Astrocyte of the spinal cord (primary cell): ENCODE data around the gene CD1D.
"Not testable (repeated sequence)": the region's sequence is repeated elsewhere in the genome, so short reads cannot be mapped to it uniquely, and the experiment has no call there.

Experiments used
- DNase-seq: peaks from one replicate; pipeline ENCODE4 v3.0.0; 2011; ENCODE audit warnings: low read depth, low spot score
- H3K4me3 ChIP-seq: 2 replicates; pipeline ENCODE4 v1.5.1; 2011; ENCODE audit warnings: low read depth, mild to moderate bottlenecking, low read length, moderate library complexity
- CTCF ChIP-seq: IDR thresholded peaks from 2 replicates; pipeline ENCODE4 v1.5.1; 2012; ENCODE audit warnings: low read depth, mild to moderate bottlenecking, low read length, inconsistent platforms
- in situ Hi-C: cut with HindIII; loops from 2 replicates; pipeline ENCODE4 v1.10.0; 2017; ENCODE audit warnings: low sequenced_read_pairs

CD1D gene

GRCh38 chr1:158199849-158200248 is 19.2 kb downstream of the CD1D start:
- H3K4me3 ChIP-seq = no peak overlapping the region
- DNase-seq = no peak
- no peak for TF ChIP-seq CTCF
- in situ Hi-C loops = no loop called here

GRCh38 chr1:158200527-158200926 is 19.8 kb downstream of the CD1D start:
- TF ChIP-seq CTCF = no peak
- no peak overlapping the region for H3K4me3 ChIP-seq
- in situ Hi-C loops = no loop called here
- no peak for DNase-seq

GRCh38 chr1:158203693-158204457 is 23.2 kb downstream of the CD1D start:
- TF ChIP-seq CTCF = peak; percentile 76
- peak; percentile 64 for DNase-seq
- in situ Hi-C loops = no loop called here
- no peak overlapping the region for H3K4me3 ChIP-seq

GRCh38 chr1:158204458-158204827 is 23.7 kb downstream of the CD1D start:
- TF ChIP-seq CTCF = no peak
- in situ Hi-C loops = no loop called here
- DNase-seq = no peak
- no peak overlapping the region for H3K4me3 ChIP-seq

DNA sequence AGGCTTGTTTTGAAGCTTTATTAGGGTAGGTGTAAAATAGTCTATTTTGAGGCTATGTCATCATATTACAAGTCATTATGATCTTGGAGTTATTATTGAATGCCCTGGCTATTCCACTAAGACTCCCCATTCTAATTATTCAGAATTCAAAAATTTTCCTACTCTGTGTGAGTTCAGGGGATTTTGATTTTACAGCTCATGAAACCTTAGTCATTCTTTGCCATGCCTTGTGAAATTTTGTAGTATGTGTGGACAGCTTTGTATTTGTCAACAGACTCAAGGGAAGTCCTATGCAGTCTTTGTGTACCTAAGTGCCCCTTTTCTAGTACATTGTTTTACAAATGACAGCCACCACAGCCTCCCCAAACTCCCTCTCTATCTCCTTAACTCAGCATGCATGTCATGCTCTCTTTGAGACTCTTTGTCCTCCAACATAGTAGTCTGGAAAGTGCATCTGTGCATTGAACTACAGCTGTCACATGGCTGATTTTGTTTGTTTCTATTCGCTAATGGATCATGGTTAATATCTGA is 28.0 kb downstream of the CD1D start:
- no peak for DNase-seq
- in situ Hi-C loops = no loop called here
- no peak overlapping the region for H3K4me3 ChIP-seq
- no peak for TF ChIP-seq CTCF

DNA sequence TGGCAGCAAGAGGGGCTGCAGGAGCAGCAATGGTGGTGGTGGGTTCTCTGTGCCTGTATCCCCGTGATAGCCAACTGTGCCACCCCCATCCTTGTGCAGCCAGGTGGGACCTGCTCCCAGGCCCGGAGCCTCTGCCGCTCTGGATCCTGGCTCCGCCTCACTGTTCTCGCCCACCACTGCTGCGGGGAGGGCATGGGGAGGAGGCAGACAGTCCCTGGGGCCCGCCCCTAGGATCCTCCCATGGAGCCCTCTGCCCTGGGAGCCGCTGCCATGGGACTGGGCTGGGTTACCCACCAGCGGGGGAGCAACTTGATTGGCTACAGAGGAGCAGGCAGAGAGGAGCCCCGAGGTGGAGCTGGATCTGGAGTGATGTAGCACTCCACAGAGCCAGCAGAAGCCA is 31.6 kb downstream of the CD1D start:
- no peak for DNase-seq
- no peak for TF ChIP-seq CTCF
- no peak overlapping the region for H3K4me3 ChIP-seq
- in situ Hi-C loops = no loop called here

DNA sequence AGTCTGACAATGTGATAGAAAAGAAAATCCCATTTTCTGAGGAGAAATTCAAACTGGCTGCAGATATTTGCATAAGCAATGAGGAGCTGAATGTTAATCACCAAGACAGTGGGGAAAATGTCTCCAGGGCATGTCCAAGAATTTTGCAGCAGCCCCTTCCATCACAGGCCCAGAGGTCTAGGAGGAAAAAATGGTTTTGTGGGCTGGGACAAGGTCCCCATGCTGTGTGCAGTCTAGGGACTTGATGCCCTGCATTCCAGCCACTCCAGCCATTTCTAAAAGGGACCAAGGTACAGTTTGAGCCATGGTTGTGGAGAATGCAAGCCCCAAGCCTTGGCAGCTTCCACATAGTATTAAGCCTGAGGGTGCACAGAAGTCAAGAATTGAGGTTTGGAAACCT is 42.8 kb downstream of the CD1D start:
- DNase-seq, in situ Hi-C loops, H3K4me3 ChIP-seq: not testable (repeated sequence)
